ENCODE results near the gene PRND. TPM values are rescaled to one million over a fixed set of nuclear protein-coding genes. Genes with fewer than 3 reads are reported as not detected.
A peak's percentile ranks its signal among the peaks of the same experiment; 100 is the strongest.

PRND gene
- not detected in 2 replicates for total RNA-seq (2013; cell fraction: nucleolus; rRNA removed)
- total RNA-seq (2014; rRNA removed) (not detected in 2 replicates), total RNA-seq (2014; rRNA removed; fragmentation: Illumina TruSeq; extraction: Trizol) (not detected in 2 replicates), total RNA-seq (2021) (not detected in 2 replicates), polyA plus RNA-seq (2011; rRNA removed) (not detected in 2 replicates), polyA plus RNA-seq (2014; fragmentation: Illumina TruSeq; extraction: Trizol) (not detected in 2 replicates), polyA plus RNA-seq (2014; fragmentation: Nextera tagmentation; extraction: Ambion mirVana) (not detected), polyA plus RNA-seq (2014; rRNA removed) (not detected in 2 replicates), polyA plus RNA-seq (2016; fragmentation: Nextera tagmentation; extraction: Ambion mirVana) (not detected), polyA minus RNA-seq (2011; rRNA and poly(A)+ RNA removed) (not detected in 2 replicates), Bru-seq, nascent RNA (not detected), BruChase-seq, experiment 1, labeled RNA remaining after a 6-hour chase (percentile 16 among the genes with signal in this experiment), BruChase-seq, experiment 2, labeled RNA remaining after a 2-hour chase (percentile 10 among the genes with signal in this experiment)
- not detected for polyA plus RNA-seq (2011; ENCODE audit: low read depth)
- not detected in 2 replicates for polyA plus RNA-seq (2011; cell fraction: cytosol; rRNA removed)
- polyA plus RNA-seq (2011; cell fraction: nucleus; rRNA removed), result not detected in 2 replicates
- polyA plus RNA-seq (2012), result not detected in 2 replicates
- polyA minus RNA-seq (2011; cell fraction: cytosol; rRNA and poly(A)+ RNA removed), result not detected in 2 replicates
- polyA minus RNA-seq (2011; cell fraction: nucleus; rRNA and poly(A)+ RNA removed), result not detected in 2 replicates
- long read RNA-seq, experiment 1, result 0 reads
- long read RNA-seq, experiment 2, result 0 reads

GRCh38 chr20:4721719-4722118, at the start of gene PRND:
Gene PRND (plus strand): TSS chr20:4721909. CDS start chr20:4724552, 2,643 bp downstream.
- intact Hi-C loops (cut with micrococcal nuclease; ENCODE audit: unreplicated experiment) (no loop called here), in situ Hi-C loops (cut with MboI) (loop anchor here (5.0 kb wide), 1 partner anchor 119 kb away; no protein-coding TSS in a partner anchor)
- H3K9me3 ChIP-seq (replicated peaks; ENCODE audit: control insufficient read depth, insufficient read depth, low read length), result peaks cover 2% of the 10 kb centered on the region; the same call in 1 of the 3 replicates
- 67% methylated on average over 8 of the region's 8 CpGs for WGBS (ENCODE audit: insufficient coverage, insufficient replicate concordance, low lambda C conversion rate, missing lambda C conversion rate)
- H3K9ac ChIP-seq (ENCODE audit: control insufficient read depth, insufficient read depth, low read length), result peak within 1 kb of the TSS; percentile 8; the same call in 1 of the 2 replicates
- CTCF ChIA-PET, result interaction anchor here (0.7 to 9.7 kb wide), 3 partner anchors 12 to 125 kb away, joined by 3 to 199 read pairs (median 4); no protein-coding TSS in a partner anchor
- DNase-seq (ENCODE audit: low read depth, low spot score) (no peak), FAIRE-seq (no peak), ATAC-seq (no peak)
- POLR2A ChIA-PET, result no interaction called here
- peak within 1 kb of the TSS; percentile 84 for H2AFZ ChIP-seq (ENCODE audit: control insufficient read depth, low read depth, low read length)
- no peaks in the 10 kb centered on the region for H3K27me3 ChIP-seq (replicated peaks in 1 of 2; ENCODE audit: control insufficient read depth in 2 of 2, insufficient read depth in 2 of 2, low read length in 1 of 2)
- no peaks in the 10 kb centered on the region for H3K36me3 ChIP-seq (ENCODE audit: control insufficient read depth in 2 of 2, insufficient read depth in 2 of 2, low read length in 1 of 2)
- RAD21 ChIA-PET (ENCODE audit: unreplicated experiment), result interaction anchor here (0.6 to 6.0 kb wide), 3 partner anchors 37 to 574 kb away, joined by 3 to 36 read pairs (median 4); no protein-coding TSS in a partner anchor
- no peaks in the 10 kb centered on the region for H4K20me1 ChIP-seq (ENCODE audit: control insufficient read depth, insufficient read depth)
- H3K27ac ChIP-seq (ENCODE audit: control insufficient read depth, insufficient read depth), result no peak within 1 kb of the TSS
- no peaks in the 10 kb centered on the region for H3K79me2 ChIP-seq (ENCODE audit: control insufficient read depth, insufficient read depth, low read length)
- no TSS peak for BruUV-seq (replicated peaks)
- TF ChIP-seq KLF5 (IDR thresholded peaks at IDR 0.05; ENCODE audit: partially characterized antibody) (no peak), CREB1 (IDR thresholded peaks at IDR 0.05; ENCODE audit: low read depth) (no peak), MYB (IDR thresholded peaks at IDR 0.05; ENCODE audit: borderline replicate concordance, low read depth, low read length) (no peak), RUNX3 (IDR thresholded peaks at IDR 0.05; ENCODE audit: low read length) (no peak), KDM1A (IDR thresholded peaks at IDR 0.05; ENCODE audit: borderline replicate concordance) (no peak), TCF7 (IDR thresholded peaks at IDR 0.05; ENCODE audit: borderline replicate concordance) (no peak), NR2F1 (conservative IDR thresholded peaks at IDR 0.05) (no peak), E2F4 (IDR thresholded peaks at IDR 0.05; ENCODE audit: low read depth, low read length) (no peak), FOS (IDR thresholded peaks at IDR 0.05; ENCODE audit: borderline replicate concordance, extremely low read depth, insufficient read length) (no peak), SUZ12 (IDR thresholded peaks at IDR 0.05; ENCODE audit: unreplicated experiment) (no peak), IRF5 (IDR thresholded peaks at IDR 0.05; ENCODE audit: borderline replicate concordance) (no peak), MTA2 (IDR thresholded peaks at IDR 0.05; ENCODE audit: low read depth) (no peak), HDAC2 (IDR thresholded peaks at IDR 0.05) (no peak), MLLT1 (IDR thresholded peaks at IDR 0.05) (no peak), BRCA1 (IDR thresholded peaks at IDR 0.05; ENCODE audit: low read depth, low read length) (no peak), NR2C1 (IDR thresholded peaks at IDR 0.05) (no peak), GABPA (IDR thresholded peaks at IDR 0.05; ENCODE audit: low read depth) (no peak)
- SMC1A ChIA-PET (ENCODE audit: uncharacterized antibody, unreplicated experiment), result interaction anchor here (1.1 to 1.7 kb wide), 3 partner anchors 38 to 116 kb away, joined by 3 to 13 read pairs (median 5); no protein-coding TSS in a partner anchor
- peak within 1 kb of the TSS; percentile 84 for H3K4me2 ChIP-seq (ENCODE audit: control insufficient read depth, insufficient read depth)
- no peak within 1 kb of the TSS for H3K4me3 ChIP-seq
- peaks cover 20% of the 10 kb centered on the region for H3K4me1 ChIP-seq (ENCODE audit: control insufficient read depth, insufficient read depth, low read length)
